CD4-positive, alpha-beta T cell (primary cell): Measurements from ENCODE around the gene PHF14. TPM values are rescaled to one million over a fixed set of nuclear protein-coding genes. Genes with fewer than 3 reads are reported as not detected.

ENCODE experiments used
- ATAC-seq: fragments of 200-7000 bp; cut with Tn5 transposase; one replicate; pipeline ENCODE4 v1.10.0; 2022; ENCODE audit warnings: mild to moderate bottlenecking; ENCODE audit not compliant: poor library complexity
- CTCF ChIA-PET: fragments of 350-600 bp; sonication (Branson Sonifier 250); formaldehyde crosslinking; loops from one replicate; lab custom pipeline; 2021; ENCODE audit warnings: antibody characterized with exemption, inconsistent platforms; lab: Charles Lee
- POLR2A ChIA-PET: fragments of 350-600 bp; sonication (Branson Sonifier 250); formaldehyde crosslinking; loops from one replicate; lab custom pipeline; 2021; ENCODE audit warnings: antibody characterized with exemption, inconsistent platforms; lab: Charles Lee
- DNase-seq, 14 experiments: peaks; one replicate each; pipeline ENCODE4 v3.0.0-alpha.2; 2013 to 2020; ENCODE audit warnings: mixed read lengths in 2 of 14
- H3K27ac ChIP-seq, 2 donors: one replicate each; pipeline versions ENCODE4 v1.5.1 to v1.7.0; 2013; ENCODE audit warnings: low read length in 2 of 2, low read depth in 1 of 2, mild to moderate bottlenecking in 1 of 2
- H3K27me3 ChIP-seq, 2 experiments: 1 replicate in 1 of 2; 2 replicates in 1 of 2; pipeline versions ENCODE4 v1.6.1 to v1.7.0; 2013; ENCODE audit warnings: low read length in 2 of 2, control low read depth in 1 of 2, mild to moderate bottlenecking in 1 of 2, moderate library complexity in 1 of 2; ENCODE audit not compliant: insufficient read depth in 2 of 2, control insufficient read depth in 1 of 2
- H3K36me3 ChIP-seq: one replicate; pipeline ENCODE4 v1.6.1; 2013; ENCODE audit warnings: low read length, control low read depth; ENCODE audit not compliant: insufficient read depth
- H3K4me1 ChIP-seq: one replicate; pipeline ENCODE4 v1.6.1; 2013; ENCODE audit warnings: low read length, control low read depth; ENCODE audit not compliant: insufficient read depth
- H3K4me3 ChIP-seq: one replicate; pipeline ENCODE4 v1.5.1; 2013; ENCODE audit warnings: mild to moderate bottlenecking, low read length, moderate library complexity
- H3K9me3 ChIP-seq, 2 experiments: 1 replicate in 1 of 2; 2 replicates in 1 of 2; pipeline versions ENCODE4 v1.6.1 to v1.7.0; 2013; ENCODE audit warnings: low read length in 2 of 2, mild to moderate bottlenecking in 2 of 2, control low read depth in 1 of 2, moderate library complexity in 1 of 2; ENCODE audit not compliant: control insufficient read depth in 1 of 2, insufficient read depth in 1 of 2
- H3K27ac Mint-ChIP-seq: one replicate; pipeline ENCODE4 v1.8.0; 2020; ENCODE audit warnings: mixed read lengths
- H3K27me3 Mint-ChIP-seq: one replicate; pipeline ENCODE4 v1.8.0; 2021; ENCODE audit warnings: mixed read lengths
- H3K36me3 Mint-ChIP-seq: one replicate; pipeline ENCODE4 v1.8.0; 2021; ENCODE audit warnings: low read depth, mixed read lengths
- H3K4me1 Mint-ChIP-seq: one replicate; pipeline ENCODE4 v1.8.0; 2021; ENCODE audit warnings: low read depth, mixed read lengths
- H3K4me3 Mint-ChIP-seq: one replicate; pipeline ENCODE4 v1.8.0; 2020; ENCODE audit warnings: mild to moderate bottlenecking, mixed read lengths
- H3K9me3 Mint-ChIP-seq: one replicate; pipeline ENCODE4 v1.8.0; 2020; ENCODE audit warnings: mixed read lengths
- CTCF ChIP-seq: fragments of 200-600 bp; IDR thresholded peaks from one replicate; pipeline ENCODE4 v1.8.0; 2022; ENCODE audit warnings: antibody characterized with exemption, mild to moderate bottlenecking
- intact Hi-C, 2 experiments: fragments of 100-400 bp; cut with DNase I in 1 of 2; cut with micrococcal nuclease in 1 of 2; formaldehyde crosslinking; loops; one replicate each; pipeline versions ENCODE4 v1.15.1 to v1.9.0; 2023 to 2025; cut with DNase I, micrococcal nuclease
- total RNA-seq, 174 experiments: library from RNA in 2 of 174; stranded (reverse) in 2 of 174; gene quantifications; one replicate each; pipeline ENCODE4 v1.2.3 and lab custom pipeline; 2021 to 2026

PHF14 gene
- total RNA-seq, 2 experiments from 2014 or later: 23.1 TPM

GRCh38 chr7:11127114-11127785 is 153.6 kb downstream of the PHF14 start:
- no peak for TF ChIP-seq CTCF
- peaks cover 31% of the 10 kb centered on the region for H3K4me1 Mint-ChIP-seq
- no peak for ATAC-seq

GRCh38 chr7:11127988-11128387 is 154.3 kb downstream of the PHF14 start:
- ChIA-PET CTCF (no interaction called here), POLR2A (no interaction called here)
- Mint-ChIP-seq H3K27me3 (no peaks in the 10 kb centered on the region), H3K4me3 (no peak overlapping the region), H3K4me1 (peaks cover 31% of the 10 kb centered on the region), H3K9me3 (no peaks in the 10 kb centered on the region), H3K27ac (peak overlapping the region; percentile 10), H3K36me3 (peaks cover 29% of the 10 kb centered on the region)
- H3K27me3 ChIP-seq: no peaks in the 10 kb centered on the region
- no peak for ATAC-seq
- no peak overlapping the region for H3K4me3 ChIP-seq
- no peak overlapping the region for H3K27ac ChIP-seq
- H3K4me1 ChIP-seq: no peaks in the 10 kb centered on the region
- no peaks in the 10 kb centered on the region for H3K36me3 ChIP-seq
- H3K9me3 ChIP-seq: no peaks in the 10 kb centered on the region
- intact Hi-C loops: no loop called here
- TF ChIP-seq CTCF: no peak
- DNase-seq: no peak

More at GRCh38 chr7:11127114-11127785, 153.6 kb downstream of the PHF14 start:
- no peak overlapping the region for H3K4me3 Mint-ChIP-seq
- Histone ChIP-seq H3K27me3 (no peaks in the 10 kb centered on the region), H3K9me3 (no peaks in the 10 kb centered on the region), H3K36me3 (no peaks in the 10 kb centered on the region), H3K4me3 (no peak overlapping the region), H3K27ac (no peak overlapping the region), H3K4me1 (no peaks in the 10 kb centered on the region)
- no peaks in the 10 kb centered on the region for H3K27me3 Mint-ChIP-seq
- intact Hi-C loops: no loop called here
- CTCF ChIA-PET: no interaction called here
- POLR2A ChIA-PET: interaction anchor here (0.9 kb wide), 1 partner anchor 89 kb away, joined by 3 read pairs; no protein-coding TSS in a partner anchor
- peak overlapping the region; percentile 10 for H3K27ac Mint-ChIP-seq
- H3K36me3 Mint-ChIP-seq: peaks cover 31% of the 10 kb centered on the region
- H3K9me3 Mint-ChIP-seq: no peaks in the 10 kb centered on the region
- DNase-seq: peak in 1 of 14 experiments; percentile 17

- ATAC-seq (no peak), DNase-seq (no peak)
- Histone ChIP-seq H3K36me3 (no peaks in the 10 kb centered on the region), H3K27ac (no peak overlapping the region), H3K9me3 (no peaks in the 10 kb centered on the region), H3K27me3 (no peaks in the 10 kb centered on the region), H3K4me1 (no peaks in the 10 kb centered on the region), H3K4me3 (no peak overlapping the region)
- ChIA-PET POLR2A (no interaction called here), CTCF (no interaction called here)
- H3K9me3 Mint-ChIP-seq: no peaks in the 10 kb centered on the region
- peaks cover 31% of the 10 kb centered on the region for H3K4me1 Mint-ChIP-seq
- H3K27ac Mint-ChIP-seq: peak overlapping the region; percentile 10
- H3K4me3 Mint-ChIP-seq: no peak overlapping the region
- H3K27me3 Mint-ChIP-seq: no peaks in the 10 kb centered on the region
- TF ChIP-seq CTCF: no peak
- H3K36me3 Mint-ChIP-seq: peaks cover 29% of the 10 kb centered on the region
- intact Hi-C loops: no loop called here
Measured at GRCh38 chr7:11128498-11128897, 154.8 kb downstream of the PHF14 start.
